SK-N-SH treated with all-trans-retinoic acid at 6 μM for 48 hours (cell line): ENCODE data around the gene TMEM170A.

ENCODE experiments used
- BACH2 ChIP-seq: fragments of 250-450 bp; sonication (Bioruptor Pico); IDR thresholded peaks from 2 replicates; pipeline ENCODE4 v1.9.0; 2021; ENCODE audit warnings: mild to moderate bottlenecking, borderline replicate concordance
- TF ChIP-seq, protein P1 (sequence below): fragments of 250-450 bp; sonication (Bioruptor Pico); IDR thresholded peaks from 2 replicates; pipeline ENCODE4 v1.5.1; 2020; ENCODE audit warnings: low read depth, mild to moderate bottlenecking, moderate library complexity

GRCh38 chr16:75446416-75446815 is 18.1 kb downstream of the TMEM170A start:
- TF ChIP-seq BACH2: no peak
- TF ChIP-seq, protein P1, sequence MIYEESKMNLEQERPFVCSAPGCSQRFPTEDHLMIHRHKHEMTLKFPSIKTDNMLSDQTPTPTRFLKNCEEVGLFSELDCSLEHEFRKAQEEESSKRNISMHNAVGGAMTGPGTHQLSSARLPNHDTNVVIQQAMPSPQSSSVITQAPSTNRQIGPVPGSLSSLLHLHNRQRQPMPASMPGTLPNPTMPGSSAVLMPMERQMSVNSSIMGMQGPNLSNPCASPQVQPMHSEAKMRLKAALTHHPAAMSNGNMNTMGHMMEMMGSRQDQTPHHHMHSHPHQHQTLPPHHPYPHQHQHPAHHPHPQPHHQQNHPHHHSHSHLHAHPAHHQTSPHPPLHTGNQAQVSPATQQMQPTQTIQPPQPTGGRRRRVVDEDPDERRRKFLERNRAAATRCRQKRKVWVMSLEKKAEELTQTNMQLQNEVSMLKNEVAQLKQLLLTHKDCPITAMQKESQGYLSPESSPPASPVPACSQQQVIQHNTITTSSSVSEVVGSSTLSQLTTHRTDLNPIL: no peak
